PC-9 (cell line): Measurements from ENCODE around the gene JOSD2. TPM values are rescaled to one million over a fixed set of nuclear protein-coding genes. Genes with fewer than 3 reads are reported as not detected.

ENCODE experiments used
- BruUV-seq: library from RNA; stranded (reverse); fragments of 400-500 nt; replicated peaks from 2 replicates; lab custom pipeline; 2021; lab: Mats Ljungman, UMichigan
- CTCF ChIA-PET: fragments of 300-600 bp; sonication (Branson Sonifier 250); formaldehyde crosslinking; loops from one replicate; lab custom pipeline; 2022; ENCODE audit warnings: antibody characterized with exemption; lab: Charles Lee
- POLR2A ChIA-PET: fragments of 300-600 bp; sonication (Branson Sonifier 250); formaldehyde crosslinking; loops from one replicate; lab custom pipeline; 2022; ENCODE audit warnings: antibody characterized with exemption; ENCODE audit not compliant: unreplicated experiment; lab: Charles Lee
- DNase-seq, 2 experiments: peaks; one replicate each; pipeline versions ENCODE4 v3.0.0 to v3.0.0-alpha.2; 2015 to 2022; ENCODE audit warnings: mixed read lengths in 1 of 2
- H2AFZ ChIP-seq: fragments of 200-600 bp; sonication (generic); 2 replicates; pipeline ENCODE4 v1.8.1; 2017; ENCODE audit warnings: antibody characterized with exemption
- H3F3A ChIP-seq: fragments of 200-600 bp; sonication (generic); 2 replicates; pipeline ENCODE4 v1.8.1; 2017; ENCODE audit warnings: antibody characterized with exemption, mild to moderate bottlenecking, low read depth; ENCODE audit not compliant: insufficient read depth
- H3K27ac ChIP-seq: fragments of 200-600 bp; sonication (generic); 2 replicates; pipeline ENCODE4 v1.6.1; 2016; ENCODE audit warnings: mixed run types
- H3K27me3 ChIP-seq: fragments of 200-600 bp; sonication (generic); 2 replicates; pipeline ENCODE4 v1.6.1; 2016; ENCODE audit warnings: low read depth, mixed run types; ENCODE audit not compliant: insufficient read depth
- H3K36me3 ChIP-seq: fragments of 200-600 bp; sonication (generic); 2 replicates; pipeline ENCODE4 v1.6.1; 2016; ENCODE audit warnings: low read depth, mixed run types
- H3K4me1 ChIP-seq: fragments of 200-600 bp; sonication (generic); replicated peaks from 2 replicates; pipeline ENCODE4 v1.6.1; 2016; ENCODE audit warnings: mixed run types; ENCODE audit not compliant: insufficient read depth
- H3K4me2 ChIP-seq: fragments of 200-600 bp; sonication (generic); 2 replicates; pipeline ENCODE4 v1.6.1; 2017; ENCODE audit warnings: mixed run types
- H3K4me3 ChIP-seq: fragments of 200-600 bp; sonication (generic); 2 replicates; pipeline ENCODE4 v1.6.1; 2016; ENCODE audit warnings: mixed run types
- H3K79me2 ChIP-seq: fragments of 200-600 bp; sonication (generic); 2 replicates; pipeline ENCODE4 v1.6.1; 2017; ENCODE audit warnings: low read depth, mixed run types
- H3K9me2 ChIP-seq: fragments of 200-600 bp; sonication (generic); 2 replicates; pipeline ENCODE4 v1.8.1; 2017; ENCODE audit warnings: mild to moderate bottlenecking; ENCODE audit not compliant: insufficient read depth
- H3K9me3 ChIP-seq: fragments of 200-600 bp; sonication (generic); 2 replicates; pipeline ENCODE4 v1.8.1; 2016; ENCODE audit warnings: low read depth; ENCODE audit not compliant: insufficient read depth
- H4K20me1 ChIP-seq: fragments of 200-600 bp; sonication (generic); 2 replicates; pipeline ENCODE4 v1.8.1; 2017; ENCODE audit not compliant: insufficient read depth
- EZH2 ChIP-seq: fragments of 200-600 bp; sonication (generic); IDR thresholded peaks from 2 replicates; pipeline ENCODE4 v1.8.0; 2017; ENCODE audit warnings: antibody characterized with exemption, low read depth
- intact Hi-C: fragments of 100-400 bp; cut with micrococcal nuclease; formaldehyde crosslinking; loops from one replicate; pipeline ENCODE4 v1.10.0; 2022; ENCODE audit not compliant: unreplicated experiment
- total RNA-seq: library from RNA; stranded (reverse); gene quantifications from 2 replicates; pipeline ENCODE4 v1.2.3, GENCODE V29; 2021
- TF ChIP-seq, protein P1 (sequence below): fragments of 200-600 bp; sonication (generic); conservative IDR thresholded peaks from 2 replicates; pipeline ENCODE4 v1.6.1; 2017; ENCODE audit warnings: mixed run types, antibody characterized with exemption, mild to moderate bottlenecking, moderate library complexity

Gene JOSD2
- total RNA-seq, 1 experiment from 2014 or later = 44.3 TPM

DNA sequence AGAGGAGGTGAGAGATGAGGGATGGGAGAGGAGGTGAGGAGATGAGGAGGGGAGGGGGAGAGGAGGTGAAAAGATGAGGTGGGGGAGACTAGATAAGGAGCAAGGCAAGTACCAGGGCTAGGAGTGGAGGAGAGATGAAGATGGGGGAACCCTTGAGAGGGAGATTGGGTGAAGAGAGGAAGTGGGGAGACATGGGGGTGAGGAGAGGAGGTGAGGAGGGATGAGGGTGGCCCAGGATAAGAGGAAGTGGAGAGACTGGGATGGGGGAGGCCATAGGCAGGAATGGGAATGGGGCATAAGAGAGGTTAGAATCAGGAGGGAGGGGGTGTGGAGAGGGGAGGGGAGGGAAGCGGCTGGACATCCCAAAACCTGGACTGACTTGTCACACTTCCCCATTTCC lies 51.4 kb downstream of the JOSD2 start:
- H3K27me3 ChIP-seq = peaks cover 36% of the 10 kb centered on the region
- no peak for TF ChIP-seq EZH2
- TF ChIP-seq, protein P1, sequence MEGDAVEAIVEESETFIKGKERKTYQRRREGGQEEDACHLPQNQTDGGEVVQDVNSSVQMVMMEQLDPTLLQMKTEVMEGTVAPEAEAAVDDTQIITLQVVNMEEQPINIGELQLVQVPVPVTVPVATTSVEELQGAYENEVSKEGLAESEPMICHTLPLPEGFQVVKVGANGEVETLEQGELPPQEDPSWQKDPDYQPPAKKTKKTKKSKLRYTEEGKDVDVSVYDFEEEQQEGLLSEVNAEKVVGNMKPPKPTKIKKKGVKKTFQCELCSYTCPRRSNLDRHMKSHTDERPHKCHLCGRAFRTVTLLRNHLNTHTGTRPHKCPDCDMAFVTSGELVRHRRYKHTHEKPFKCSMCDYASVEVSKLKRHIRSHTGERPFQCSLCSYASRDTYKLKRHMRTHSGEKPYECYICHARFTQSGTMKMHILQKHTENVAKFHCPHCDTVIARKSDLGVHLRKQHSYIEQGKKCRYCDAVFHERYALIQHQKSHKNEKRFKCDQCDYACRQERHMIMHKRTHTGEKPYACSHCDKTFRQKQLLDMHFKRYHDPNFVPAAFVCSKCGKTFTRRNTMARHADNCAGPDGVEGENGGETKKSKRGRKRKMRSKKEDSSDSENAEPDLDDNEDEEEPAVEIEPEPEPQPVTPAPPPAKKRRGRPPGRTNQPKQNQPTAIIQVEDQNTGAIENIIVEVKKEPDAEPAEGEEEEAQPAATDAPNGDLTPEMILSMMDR = no peak
- no peak overlapping the region for H2AFZ ChIP-seq
- H3K36me3 ChIP-seq = no peaks in the 10 kb centered on the region
- no peaks in the 10 kb centered on the region for H3K9me2 ChIP-seq
- no peak overlapping the region for H3K4me2 ChIP-seq
- ChIA-PET CTCF (no interaction called here), POLR2A (no interaction called here)
- no peak overlapping the region for H3K27ac ChIP-seq
- BruUV-seq = no TSS peak
- H4K20me1 ChIP-seq = no peaks in the 10 kb centered on the region
- H3F3A ChIP-seq = no peaks in the 10 kb centered on the region
- no peak overlapping the region for H3K4me3 ChIP-seq
- no peaks in the 10 kb centered on the region for H3K79me2 ChIP-seq
- peaks cover 8% of the 10 kb centered on the region for H3K4me1 ChIP-seq
- DNase-seq = no peak
- intact Hi-C loops = loop anchor here (2.0 kb wide), 1 partner anchor 201 kb away; no protein-coding TSS in a partner anchor
- H3K9me3 ChIP-seq = no peaks in the 10 kb centered on the region

GRCh38 chr19:50459067-50459456 lies 51.9 kb downstream of the JOSD2 start:
- no TSS peak for BruUV-seq
- Histone ChIP-seq H3K9me3 (no peaks in the 10 kb centered on the region), H3K4me3 (no peak overlapping the region), H2AFZ (no peak overlapping the region), H4K20me1 (no peaks in the 10 kb centered on the region), H3K27me3 (peaks cover 41% of the 10 kb centered on the region), H3K27ac (no peak overlapping the region), H3K79me2 (no peaks in the 10 kb centered on the region), H3F3A (no peaks in the 10 kb centered on the region), H3K4me2 (no peak overlapping the region), H3K36me3 (no peaks in the 10 kb centered on the region), H3K4me1 (peaks cover 8% of the 10 kb centered on the region), H3K9me2 (no peaks in the 10 kb centered on the region)
- no peak for DNase-seq
- intact Hi-C loops = no loop called here
- POLR2A ChIA-PET = no interaction called here
- TF ChIP-seq EZH2 = no peak
- TF ChIP-seq, protein P1 = no peak
- CTCF ChIA-PET = no interaction called here

DNA sequence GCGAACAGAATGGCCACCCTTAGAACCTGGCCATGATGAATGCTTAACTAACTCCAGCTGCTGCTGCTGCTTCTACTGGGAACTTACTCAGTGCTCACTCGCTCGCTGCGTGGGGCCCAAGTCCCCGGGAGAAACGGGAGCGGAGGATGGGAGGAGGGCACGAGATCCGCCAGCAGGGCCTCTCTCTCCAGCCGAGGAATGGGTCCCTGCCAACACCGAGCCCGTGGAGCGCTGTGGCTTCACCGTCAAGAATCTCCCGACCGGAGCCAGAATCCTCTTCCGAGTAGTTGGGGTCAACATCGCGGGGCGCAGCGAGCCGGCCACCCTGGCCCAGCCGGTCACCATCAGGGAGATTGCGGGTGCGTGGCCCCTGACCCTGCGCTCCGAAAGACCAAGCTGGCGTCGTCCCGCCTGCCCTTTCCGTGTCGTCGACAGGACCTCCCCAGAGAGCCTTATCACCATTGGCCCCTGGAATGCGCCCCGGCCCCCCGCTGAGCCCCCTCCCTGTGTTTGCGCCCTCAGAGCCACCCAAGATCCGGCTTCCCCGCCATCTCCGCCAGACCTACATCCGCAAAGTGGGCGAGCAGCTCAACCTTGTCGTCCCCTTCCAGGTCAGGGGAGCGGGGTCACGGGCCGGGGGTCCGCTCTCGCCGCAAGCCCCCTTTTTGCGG lies 52.5 kb downstream of the JOSD2 start:
- Histone ChIP-seq H3K4me3 (no peak overlapping the region), H3K36me3 (no peaks in the 10 kb centered on the region), H4K20me1 (no peaks in the 10 kb centered on the region), H3F3A (no peaks in the 10 kb centered on the region), H2AFZ (no peak overlapping the region), H3K9me2 (no peaks in the 10 kb centered on the region), H3K27ac (no peak overlapping the region), H3K27me3 (peaks cover 46% of the 10 kb centered on the region), H3K4me2 (no peak overlapping the region), H3K4me1 (peaks cover 8% of the 10 kb centered on the region), H3K9me3 (no peaks in the 10 kb centered on the region), H3K79me2 (no peaks in the 10 kb centered on the region)
- ChIA-PET CTCF (interaction anchor here (0.7 kb wide), 1 partner anchor 563 kb away, joined by 8 read pairs; no protein-coding TSS in a partner anchor), POLR2A (no interaction called here)
- no peak for DNase-seq
- intact Hi-C loops = no loop called here
- no TSS peak for BruUV-seq
- TF ChIP-seq, protein P1 = no peak
- no peak for TF ChIP-seq EZH2
